ENCODE measurements around the gene HCN1. TPM values are rescaled to one million over a fixed set of nuclear protein-coding genes. Genes with fewer than 3 reads are reported as not detected.
A peak's percentile ranks its signal among the peaks of the same experiment; 100 is the strongest.
"Not testable (repeated sequence)": the region's sequence is repeated elsewhere in the genome, so short reads cannot be mapped to it uniquely, and the experiment has no call there.

HCN1 gene
- total RNA-seq, 1 experiment from 2014 or later = not detected

DNA sequence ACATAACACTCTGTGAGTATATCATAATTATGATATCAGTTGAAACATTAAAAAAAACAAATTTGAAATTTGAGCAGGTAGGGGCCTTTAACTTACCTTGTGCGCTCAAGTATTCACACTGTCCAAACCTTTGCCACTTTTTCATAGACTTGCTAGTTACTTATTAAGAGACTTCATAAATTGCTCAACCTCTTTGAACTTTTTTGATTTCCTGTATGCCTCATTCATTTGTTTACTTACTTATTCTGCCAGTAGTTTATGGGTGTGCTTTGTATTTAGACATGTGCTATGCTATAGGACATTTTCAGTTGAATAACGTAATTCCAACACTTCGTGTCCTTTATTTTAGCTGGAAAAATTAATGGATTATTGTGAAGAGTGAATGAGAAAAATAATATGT lies 204.8 kb downstream of the HCN1 start:
- peak; percentile 8 for DNase-seq (ENCODE audit: low read depth)
- in situ Hi-C loops (cut with HindIII; ENCODE audit: low pct_unique_long_range_greater_than_20kb, low sequenced_read_pairs) = no loop called here

- in situ Hi-C loops (cut with HindIII; ENCODE audit: low pct_unique_long_range_greater_than_20kb, low sequenced_read_pairs) = no loop called here
- DNase-seq (ENCODE audit: low read depth) = no peak
These were observed 211.4 kb downstream of the HCN1 start for GRCh38 chr5:45484781-45485180.

- peak; percentile 63 for DNase-seq (ENCODE audit: low read depth)
- in situ Hi-C loops (cut with HindIII; ENCODE audit: low pct_unique_long_range_greater_than_20kb, low sequenced_read_pairs) = no loop called here
These were observed 242.1 kb downstream of the HCN1 start for GRCh38 chr5:45454114-45454513.

DNA sequence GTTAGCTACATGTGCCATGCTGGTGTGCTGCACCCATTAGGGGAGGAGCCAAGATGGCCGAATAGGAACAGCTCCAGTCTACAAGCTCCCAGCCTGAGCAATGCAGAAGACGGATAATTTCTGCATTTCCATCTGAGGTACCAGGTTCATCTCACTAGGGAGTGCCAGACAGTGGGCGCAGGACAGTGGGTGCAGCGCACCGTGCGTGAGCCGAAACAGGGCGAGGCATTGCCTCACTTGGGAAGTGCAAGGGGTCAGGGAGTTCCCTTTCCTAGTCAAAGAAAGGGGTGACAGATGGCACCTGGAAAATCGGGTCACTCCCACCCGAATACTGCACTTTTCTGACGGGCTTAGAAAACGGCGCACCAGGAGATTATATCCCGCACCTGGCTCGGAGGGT lies 251.3 kb downstream of the HCN1 start:
- in situ Hi-C loops (cut with HindIII; ENCODE audit: low pct_unique_long_range_greater_than_20kb, low sequenced_read_pairs); DNase-seq (ENCODE audit: low read depth): not testable (repeated sequence)

DNA sequence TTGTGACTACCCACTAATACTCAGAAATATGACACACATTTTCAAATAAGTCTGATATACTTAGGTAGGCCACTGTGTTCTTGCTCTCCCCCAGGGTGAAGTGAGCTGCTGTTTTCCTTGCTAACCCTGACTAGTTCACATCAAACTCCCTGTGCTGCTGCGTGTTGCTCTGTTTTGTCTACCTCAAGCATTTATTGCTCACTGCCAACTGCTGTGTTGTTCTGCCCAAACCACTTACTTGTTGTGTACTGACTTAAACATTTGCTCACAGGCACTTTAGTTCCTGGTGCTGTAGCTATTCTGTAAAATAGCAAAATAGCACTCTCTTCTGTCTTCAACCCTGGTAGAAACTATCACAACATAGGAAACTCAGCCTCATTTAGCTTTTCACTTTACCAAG lies 255.7 kb downstream of the HCN1 start:
- no peak for DNase-seq (ENCODE audit: low read depth)
- in situ Hi-C loops (cut with HindIII; ENCODE audit: low pct_unique_long_range_greater_than_20kb, low sequenced_read_pairs) = no loop called here

DNA sequence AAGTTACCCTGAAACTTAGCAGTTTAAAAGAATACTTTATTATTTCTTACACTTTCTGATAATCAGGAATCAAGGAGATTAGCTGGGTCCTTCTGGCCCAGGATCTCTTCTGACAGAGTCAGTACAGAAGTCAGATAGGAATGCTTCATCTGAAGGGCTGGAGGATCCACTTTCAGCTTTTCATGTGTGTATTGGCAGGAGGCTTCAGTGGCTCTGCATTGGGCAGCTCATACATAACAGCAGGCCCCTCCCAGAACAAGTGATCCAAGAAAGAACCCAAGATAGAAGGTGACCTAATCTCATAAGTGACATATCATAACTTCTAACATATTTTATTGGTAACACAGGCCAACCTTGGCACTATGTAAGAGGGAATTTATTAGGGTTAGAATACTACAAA lies 258.4 kb downstream of the HCN1 start:
- no peak for DNase-seq (ENCODE audit: low read depth)
- in situ Hi-C loops (cut with HindIII; ENCODE audit: low pct_unique_long_range_greater_than_20kb, low sequenced_read_pairs) = no loop called here

GRCh38 chr5:45417285-45417998 lies 278.7 kb downstream of the HCN1 start:
- in situ Hi-C loops (cut with HindIII; ENCODE audit: low pct_unique_long_range_greater_than_20kb, low sequenced_read_pairs) = no loop called here
- no peak for DNase-seq (ENCODE audit: low read depth)

DNA sequence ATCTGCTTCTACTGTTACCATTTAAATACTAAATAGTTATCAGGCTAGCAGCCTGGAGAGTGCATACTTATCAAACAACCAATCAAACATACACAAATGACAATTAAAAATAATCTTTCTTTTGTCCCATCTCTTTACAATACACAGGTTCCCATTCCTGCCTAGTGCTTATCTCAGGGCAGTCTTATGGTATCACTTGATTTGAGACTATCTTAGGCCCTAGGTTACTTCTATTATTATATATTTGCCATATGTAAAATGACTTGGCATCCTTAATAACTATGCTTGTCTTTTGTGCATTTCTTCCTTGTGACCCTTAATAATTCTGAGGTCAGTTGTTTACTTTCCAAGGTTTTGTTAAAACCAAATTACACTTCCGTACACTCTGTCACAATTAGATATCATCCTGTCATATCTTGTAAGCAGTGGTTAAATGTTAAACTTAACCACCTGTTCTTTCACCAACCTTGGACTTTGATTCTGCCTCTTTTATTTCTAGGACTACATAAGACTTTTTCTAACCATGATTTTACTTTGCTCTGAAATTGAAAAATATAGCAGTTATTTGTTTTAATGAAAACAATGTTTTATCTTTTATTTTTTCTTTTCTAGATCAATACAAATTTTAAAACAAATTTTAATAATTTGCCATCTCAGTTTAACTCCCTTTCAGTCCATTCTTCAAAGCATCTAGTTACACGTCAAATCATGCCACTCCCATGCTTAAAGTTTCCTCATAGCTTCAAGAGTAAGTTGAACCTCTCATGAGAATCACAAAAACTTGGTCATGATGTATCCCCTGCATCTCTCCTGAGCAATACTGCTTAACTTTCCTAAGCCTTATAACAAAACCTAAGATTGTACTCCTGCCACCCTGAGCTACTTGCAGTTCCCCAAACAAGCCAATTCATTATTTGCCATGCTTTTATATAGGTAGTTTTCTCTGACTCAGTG lies 281.3 kb downstream of the HCN1 start:
- no peak for DNase-seq (ENCODE audit: low read depth)

DNA sequence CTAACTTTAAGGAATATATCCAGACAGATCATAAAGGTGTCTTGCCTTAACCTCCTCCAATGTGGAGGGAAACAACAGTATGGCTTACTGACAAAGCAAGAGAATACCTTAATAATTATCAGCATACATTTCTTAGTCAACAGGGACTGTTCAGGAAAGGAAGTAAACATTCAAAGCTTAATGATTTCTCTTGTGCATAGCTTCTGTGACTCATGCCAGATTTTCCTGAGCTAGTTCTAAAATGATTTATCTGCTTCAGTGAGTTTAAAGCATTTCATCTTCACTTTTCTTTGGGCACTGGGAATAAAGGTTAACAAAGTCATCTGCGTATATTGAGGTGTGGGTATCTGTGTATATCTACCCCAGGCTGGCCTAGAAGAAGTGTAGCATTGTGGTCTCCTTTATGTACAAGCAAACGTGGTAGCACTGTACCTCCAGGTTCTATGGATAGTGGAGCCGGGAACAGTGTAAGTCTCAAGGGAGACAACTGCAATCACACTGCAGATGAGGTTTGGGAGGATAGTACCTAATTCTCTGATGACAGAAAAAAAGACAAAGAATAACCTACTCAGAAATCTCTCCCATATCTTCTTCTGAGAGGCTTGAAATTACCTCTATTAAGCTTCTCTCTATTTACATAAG lies 284.1 kb downstream of the HCN1 start:
- DNase-seq (ENCODE audit: low read depth) = peak; percentile 27
- in situ Hi-C loops (cut with HindIII; ENCODE audit: low pct_unique_long_range_greater_than_20kb, low sequenced_read_pairs) = no loop called here

More for the DNA sequence above, 281.3 kb downstream of the HCN1 start:
- in situ Hi-C loops (cut with HindIII; ENCODE audit: low pct_unique_long_range_greater_than_20kb, low sequenced_read_pairs) = no loop called here

DNA sequence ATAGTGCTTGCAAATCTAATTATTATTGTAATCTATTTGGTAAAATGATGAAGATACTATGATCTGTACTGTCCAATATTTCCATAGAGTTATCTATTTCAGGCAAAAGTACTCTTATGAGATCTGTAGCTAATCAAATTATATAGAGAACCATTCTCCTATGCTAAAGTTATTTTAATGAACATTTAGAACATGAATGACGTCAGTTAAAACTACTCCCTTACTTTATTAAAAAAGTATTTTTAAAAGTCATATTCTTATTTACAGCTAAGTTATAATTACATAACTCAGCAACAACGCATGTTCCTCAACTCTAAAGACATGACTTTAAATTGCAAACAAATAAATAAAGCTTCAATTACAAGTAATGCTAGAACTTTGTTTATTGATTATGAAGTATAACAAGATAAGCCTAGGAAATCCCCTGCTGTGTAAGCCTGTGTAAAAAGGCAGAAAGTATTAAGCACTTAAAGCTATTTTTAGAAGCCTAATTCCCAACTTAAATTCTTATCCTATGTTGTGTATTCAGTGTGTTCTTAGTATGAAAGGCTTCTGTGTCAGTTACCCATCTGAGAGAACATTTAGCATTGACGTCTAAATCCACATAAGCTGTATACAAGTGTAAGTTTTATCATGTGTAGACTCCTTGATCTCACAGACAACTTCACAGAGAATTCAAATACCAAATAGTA lies 285.7 kb downstream of the HCN1 start:
- DNase-seq (ENCODE audit: low read depth) = no peak
- in situ Hi-C loops (cut with HindIII; ENCODE audit: low pct_unique_long_range_greater_than_20kb, low sequenced_read_pairs) = no loop called here

DNA sequence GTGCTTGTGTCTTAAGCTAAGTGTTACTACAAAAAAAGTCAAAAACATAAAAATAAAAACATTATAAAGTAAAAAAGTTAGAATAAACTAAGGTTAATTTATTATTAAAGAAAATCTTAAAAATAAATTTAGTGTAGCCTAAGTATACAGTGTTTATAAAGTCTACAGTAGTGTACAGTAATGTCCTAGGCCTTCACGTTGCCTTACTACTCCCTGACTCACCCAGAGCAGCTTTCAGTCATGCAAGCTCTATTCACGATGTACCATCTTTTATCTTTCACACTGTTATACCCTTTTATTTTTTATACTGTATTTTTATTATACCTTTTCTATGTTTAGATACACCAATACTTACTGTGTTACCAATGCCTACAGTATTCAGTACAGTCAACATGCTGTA lies 288.1 kb downstream of the HCN1 start:
- DNase-seq (ENCODE audit: low read depth) = no peak
- in situ Hi-C loops (cut with HindIII; ENCODE audit: low pct_unique_long_range_greater_than_20kb, low sequenced_read_pairs) = no loop called here

- in situ Hi-C loops (cut with HindIII; ENCODE audit: low pct_unique_long_range_greater_than_20kb, low sequenced_read_pairs) = no loop called here
- DNase-seq (ENCODE audit: low read depth) = no peak
These were observed 293.2 kb downstream of the HCN1 start for GRCh38 chr5:45402804-45403455.

- in situ Hi-C loops (cut with HindIII; ENCODE audit: low pct_unique_long_range_greater_than_20kb, low sequenced_read_pairs) = no loop called here
- no peak for DNase-seq (ENCODE audit: low read depth)
These were observed 297.1 kb downstream of the HCN1 start for GRCh38 chr5:45399041-45399440.

- DNase-seq (ENCODE audit: low read depth) = peak; percentile 6
- in situ Hi-C loops (cut with HindIII; ENCODE audit: low pct_unique_long_range_greater_than_20kb, low sequenced_read_pairs) = no loop called here
These were observed 310.7 kb downstream of the HCN1 start for GRCh38 chr5:45385321-45386058.

DNA sequence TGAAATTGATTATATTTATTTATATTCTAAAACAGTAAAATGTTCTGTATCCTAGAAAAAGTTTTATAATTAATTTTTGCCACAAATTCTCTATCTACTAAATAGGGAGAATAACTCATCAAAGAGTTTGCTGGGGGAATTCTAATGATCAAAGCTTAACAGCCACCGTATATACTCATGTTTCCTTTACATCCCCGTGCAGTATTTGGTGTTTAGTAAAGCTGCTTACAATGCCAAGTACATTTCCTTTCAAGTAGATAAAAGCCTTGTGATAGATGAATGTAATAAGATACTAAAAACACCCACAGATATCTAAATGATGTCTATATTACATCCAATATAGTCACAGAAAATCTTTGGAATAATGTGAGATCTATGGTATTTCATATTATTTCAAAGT lies 312.2 kb downstream of the HCN1 start:
- DNase-seq (ENCODE audit: low read depth) = no peak
- in situ Hi-C loops (cut with HindIII; ENCODE audit: low pct_unique_long_range_greater_than_20kb, low sequenced_read_pairs) = no loop called here

- in situ Hi-C loops (cut with HindIII; ENCODE audit: low pct_unique_long_range_greater_than_20kb, low sequenced_read_pairs) = no loop called here
- no peak for DNase-seq (ENCODE audit: low read depth)
These were observed 313.6 kb downstream of the HCN1 start for GRCh38 chr5:45382583-45382982.

DNA sequence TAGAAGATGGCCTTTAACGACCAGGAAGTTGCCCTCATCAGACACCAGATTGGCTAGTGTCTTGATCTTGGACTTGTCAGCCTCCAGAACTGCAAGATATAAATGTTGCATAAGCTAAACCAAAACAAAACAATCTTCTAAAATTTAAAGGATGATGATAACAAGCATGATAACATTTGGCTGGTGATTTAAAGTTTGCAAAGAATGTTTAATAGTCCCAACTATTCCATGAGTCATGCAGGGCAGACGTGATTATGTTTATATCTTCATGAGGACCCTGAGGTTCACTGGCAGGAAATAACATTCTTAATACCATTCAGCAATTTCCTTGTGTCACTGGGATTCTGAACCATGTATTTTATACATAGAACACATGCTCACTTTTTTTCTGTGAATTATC lies 319.8 kb downstream of the HCN1 start:
- DNase-seq (ENCODE audit: low read depth) = no peak
- in situ Hi-C loops (cut with HindIII; ENCODE audit: low pct_unique_long_range_greater_than_20kb, low sequenced_read_pairs) = no loop called here
